ENCODE data around the gene KCNQ1. TPM values are rescaled to one million over a fixed set of nuclear protein-coding genes. Genes with fewer than 3 reads are reported as not detected.

Gene KCNQ1
- total and polyA plus RNA-seq, 2 donors (not counting 3 experiments of a cell fraction or from before 2014, with no cell fraction given), result 0.07 to 0.09 TPM

DNA sequence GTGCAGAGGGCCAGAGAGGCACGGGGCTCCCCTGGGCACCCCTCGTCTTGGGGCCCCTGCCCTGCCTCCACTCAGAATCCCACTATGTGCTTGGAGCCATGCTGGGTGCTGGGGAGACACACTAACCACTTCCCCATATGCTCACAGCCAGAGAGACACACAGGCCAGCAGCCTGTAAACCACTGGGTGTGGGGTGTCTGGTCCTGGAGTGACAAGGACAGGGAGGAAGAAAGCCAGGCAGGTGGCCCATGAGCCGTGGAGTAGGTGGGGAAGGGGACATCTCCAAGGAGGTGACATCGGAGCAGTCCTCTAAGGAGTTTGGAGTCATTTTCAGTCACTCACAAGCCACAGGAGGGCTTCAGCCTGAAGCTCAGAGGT lies 381.9 kb downstream of the KCNQ1 start:
- POLR2A ChIA-PET, result no interaction called here
- TF ChIP-seq EZH2 (IDR thresholded peaks at IDR 0.05; ENCODE audit: borderline replicate concordance, low read depth, low read length, severe bottlenecking) (no peak), GATA2 (IDR thresholded peaks at IDR 0.05; ENCODE audit: insufficient read depth, insufficient read length, low read depth, low read length) (no peak), MYC (IDR thresholded peaks at IDR 0.05; ENCODE audit: low read depth, low read length) (no peak), FOS (IDR thresholded peaks at IDR 0.05; ENCODE audit: borderline replicate concordance, insufficient read depth, low read length) (no peak), CTCF (IDR thresholded peaks at IDR 0.05; ENCODE audit: extremely low read depth in 1 of 2, insufficient read depth in 1 of 2, low read depth in 1 of 2, low read length in 2 of 2) (no peak), POLR2A (IDR thresholded peaks at IDR 0.05; ENCODE audit: low read depth, low read length) (no peak)
- TF ChIP-seq, protein P1, sequence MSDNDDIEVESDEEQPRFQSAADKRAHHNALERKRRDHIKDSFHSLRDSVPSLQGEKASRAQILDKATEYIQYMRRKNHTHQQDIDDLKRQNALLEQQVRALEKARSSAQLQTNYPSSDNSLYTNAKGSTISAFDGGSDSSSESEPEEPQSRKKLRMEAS (IDR thresholded peaks at IDR 0.05; ENCODE audit: insufficient read depth, insufficient read length), result no peak
- no TSS peak for BruUV-seq (replicated peaks)
- Histone ChIP-seq H3K4me3 (replicated peaks in 1 of 3; ENCODE audit: insufficient read depth in 1 of 3, low read depth in 1 of 3, low read length in 3 of 3) (no peak overlapping the region), H3K9me1 (replicated peaks; ENCODE audit: control insufficient read depth, extremely low read depth, insufficient read depth, low read length) (no peaks in the 10 kb centered on the region), H3K4me1 (ENCODE audit: control insufficient read depth, extremely low read depth, insufficient read depth, low read length) (no peaks in the 10 kb centered on the region), H3K4me2 (ENCODE audit: insufficient read depth, low read length) (no peak overlapping the region), H3K36me3 (ENCODE audit: control insufficient read depth in 2 of 2, extremely low read depth in 1 of 2, insufficient read depth in 2 of 2, low read length in 2 of 2) (no peaks in the 10 kb centered on the region), H3K79me2 (ENCODE audit: control insufficient read depth, insufficient read depth, low read length) (no peaks in the 10 kb centered on the region), H3K9me3 (replicated peaks; ENCODE audit: control insufficient read depth, insufficient read depth, low read length) (no peaks in the 10 kb centered on the region), H3K9ac (replicated peaks; ENCODE audit: extremely low read depth, insufficient read depth, low read length) (no peak overlapping the region), H3K27ac (ENCODE audit: insufficient read depth, low read depth, low read length) (no peak overlapping the region), H3K27me3 (ENCODE audit: control insufficient read depth in 2 of 2, insufficient read depth in 2 of 2, low read length in 2 of 2) (peaks cover 9 to 16% of the 10 kb centered on the region in 2 experiments), H4K20me1 (replicated peaks; ENCODE audit: control insufficient read depth, extremely low read depth, insufficient read depth, low read length) (no peaks in the 10 kb centered on the region), H2AFZ (ENCODE audit: low read depth, low read length) (no peak overlapping the region)
- dilution Hi-C loops (cut with MboI; ENCODE audit: extremely low pct_ligation_motif_present, low sequenced_read_pairs) (no loop called here), intact Hi-C loops (cut with micrococcal nuclease) (no loop called here)
- CTCF ChIA-PET, result interaction anchor here (1.0 kb wide), 1 partner anchor 10 kb away, joined by 5 read pairs; no protein-coding TSS in a partner anchor
- no peak for FAIRE-seq
- no peak for DNase-seq (ENCODE audit: low read depth, low spot score)
